ENCODE data around the gene DGKI.

Gene DGKI

DNA sequence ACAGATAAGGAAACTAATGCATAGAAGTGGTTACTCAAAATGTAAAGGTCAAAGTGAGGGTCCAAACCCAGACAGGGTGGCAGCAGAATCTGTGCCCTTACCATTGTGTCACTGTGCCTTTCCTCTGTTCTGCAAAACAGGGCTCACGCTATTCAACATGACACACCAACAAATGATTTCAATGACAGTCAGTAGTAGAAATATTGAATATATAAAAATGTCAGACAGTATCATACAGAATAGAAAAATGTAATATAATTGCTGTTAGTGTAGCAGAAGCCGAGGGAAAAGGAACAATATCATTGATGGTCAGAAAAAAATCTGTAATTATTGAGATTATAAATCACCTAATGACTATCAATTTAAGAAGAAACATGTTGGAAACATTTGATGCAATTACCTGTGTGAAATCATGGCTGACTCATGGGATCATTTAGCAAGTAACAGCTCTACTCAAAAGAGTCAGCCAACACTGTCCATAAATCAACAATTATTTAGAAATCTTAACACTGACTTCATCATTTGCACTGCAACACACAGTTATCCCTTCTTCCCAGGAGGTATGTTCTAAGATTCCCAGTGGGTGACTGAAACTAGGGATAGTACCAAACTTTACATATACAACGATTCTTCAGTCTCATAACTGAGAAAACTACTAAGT, 198.7 kb downstream of the DGKI start:
- TF ChIP-seq, protein P1, sequence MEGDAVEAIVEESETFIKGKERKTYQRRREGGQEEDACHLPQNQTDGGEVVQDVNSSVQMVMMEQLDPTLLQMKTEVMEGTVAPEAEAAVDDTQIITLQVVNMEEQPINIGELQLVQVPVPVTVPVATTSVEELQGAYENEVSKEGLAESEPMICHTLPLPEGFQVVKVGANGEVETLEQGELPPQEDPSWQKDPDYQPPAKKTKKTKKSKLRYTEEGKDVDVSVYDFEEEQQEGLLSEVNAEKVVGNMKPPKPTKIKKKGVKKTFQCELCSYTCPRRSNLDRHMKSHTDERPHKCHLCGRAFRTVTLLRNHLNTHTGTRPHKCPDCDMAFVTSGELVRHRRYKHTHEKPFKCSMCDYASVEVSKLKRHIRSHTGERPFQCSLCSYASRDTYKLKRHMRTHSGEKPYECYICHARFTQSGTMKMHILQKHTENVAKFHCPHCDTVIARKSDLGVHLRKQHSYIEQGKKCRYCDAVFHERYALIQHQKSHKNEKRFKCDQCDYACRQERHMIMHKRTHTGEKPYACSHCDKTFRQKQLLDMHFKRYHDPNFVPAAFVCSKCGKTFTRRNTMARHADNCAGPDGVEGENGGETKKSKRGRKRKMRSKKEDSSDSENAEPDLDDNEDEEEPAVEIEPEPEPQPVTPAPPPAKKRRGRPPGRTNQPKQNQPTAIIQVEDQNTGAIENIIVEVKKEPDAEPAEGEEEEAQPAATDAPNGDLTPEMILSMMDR (IDR thresholded peaks at IDR 0.05; ENCODE audit: low read depth, low read length): no peak
- no peak overlapping the region for H3K4me3 ChIP-seq (ENCODE audit: low read depth, low read length)

DNA sequence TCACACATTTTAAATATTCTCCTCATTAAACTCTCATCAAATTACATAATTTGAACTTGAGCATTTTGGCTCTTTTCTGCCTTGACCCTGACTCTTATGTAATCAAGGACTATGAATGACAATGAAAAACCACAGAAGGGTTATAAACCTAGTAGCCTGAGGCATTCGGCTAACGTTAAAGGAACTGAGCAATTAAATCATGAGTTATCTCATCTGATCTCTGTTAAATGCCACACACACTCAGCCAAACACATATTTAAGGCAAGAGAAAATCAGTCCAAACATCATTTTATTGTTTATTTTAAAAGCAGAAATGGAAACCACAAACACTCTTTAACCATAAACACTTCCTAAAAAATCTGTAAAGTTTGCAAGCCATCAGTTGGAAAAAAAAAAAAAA, 204.3 kb downstream of the DGKI start:
- TF ChIP-seq, protein P1 (IDR thresholded peaks at IDR 0.05; ENCODE audit: low read depth, low read length): no peak
- no peak overlapping the region for H3K4me3 ChIP-seq (ENCODE audit: low read depth, low read length)

DNA sequence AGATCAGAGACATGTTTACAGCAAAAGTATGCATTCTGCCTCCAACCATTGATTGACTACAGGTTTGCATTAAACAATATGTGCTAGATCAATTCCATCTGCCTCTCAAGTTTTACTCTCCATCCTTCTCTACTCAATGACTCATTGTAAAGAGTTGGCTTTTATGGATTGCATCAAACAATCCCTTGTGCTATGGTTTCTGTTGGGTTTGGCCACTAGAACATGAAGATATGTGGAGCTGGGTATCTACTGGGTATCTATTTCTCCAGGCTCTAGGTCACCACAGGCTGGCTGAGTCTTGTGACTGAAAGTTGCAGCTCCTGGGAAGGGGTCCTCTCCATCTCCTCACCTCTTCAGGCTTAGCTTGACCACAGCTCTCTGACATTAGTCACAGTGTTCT, 204.7 kb downstream of the DGKI start:
- TF ChIP-seq, protein P1 (IDR thresholded peaks at IDR 0.05; ENCODE audit: low read depth, low read length): no peak
- H3K4me3 ChIP-seq (ENCODE audit: low read depth, low read length): no peak overlapping the region

DNA sequence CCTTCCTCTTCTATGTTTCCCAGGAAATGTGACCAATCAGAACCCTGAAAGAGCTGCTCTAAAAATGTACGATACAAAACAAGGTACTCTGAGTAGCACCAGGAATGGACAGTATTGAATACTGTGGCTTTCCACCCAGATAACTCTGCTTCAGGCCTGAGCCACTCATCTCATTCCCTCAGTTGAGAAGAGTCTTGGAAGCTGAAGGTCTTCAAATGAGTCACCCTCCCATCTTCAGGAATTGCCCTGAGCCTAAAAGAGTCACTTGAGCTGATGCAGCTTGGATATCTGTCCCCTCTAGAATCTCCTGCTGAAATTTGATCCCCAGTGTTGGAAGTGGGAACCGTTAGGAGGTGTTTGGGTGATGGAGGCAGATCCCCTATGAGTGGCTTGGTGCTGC, 210.4 kb downstream of the DGKI start:
- TF ChIP-seq, protein P1 (IDR thresholded peaks at IDR 0.05; ENCODE audit: low read depth, low read length): no peak
- no peak overlapping the region for H3K4me3 ChIP-seq (ENCODE audit: low read depth, low read length)

DNA sequence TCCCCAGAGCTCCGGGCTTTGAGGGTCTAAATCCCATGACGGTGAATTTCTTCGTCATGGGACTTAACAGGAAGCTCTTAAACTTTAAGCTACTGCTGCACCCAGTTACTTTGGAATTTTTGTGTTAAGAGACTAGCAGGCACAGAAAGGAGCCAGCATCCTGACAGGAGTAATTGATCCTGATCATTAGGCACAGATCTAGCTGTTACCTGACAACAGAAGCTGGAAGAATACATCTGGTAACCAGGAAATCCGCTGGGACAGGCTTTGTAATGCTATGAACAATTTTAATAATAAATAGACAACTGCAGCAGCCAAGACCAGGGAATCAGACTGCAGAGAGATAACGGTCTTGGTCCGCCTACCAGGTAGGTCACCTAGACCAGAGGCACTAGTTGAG, 210.9 kb downstream of the DGKI start:
- TF ChIP-seq, protein P1 (IDR thresholded peaks at IDR 0.05; ENCODE audit: low read depth, low read length): no peak
- no peak overlapping the region for H3K4me3 ChIP-seq (ENCODE audit: low read depth, low read length)

DNA sequence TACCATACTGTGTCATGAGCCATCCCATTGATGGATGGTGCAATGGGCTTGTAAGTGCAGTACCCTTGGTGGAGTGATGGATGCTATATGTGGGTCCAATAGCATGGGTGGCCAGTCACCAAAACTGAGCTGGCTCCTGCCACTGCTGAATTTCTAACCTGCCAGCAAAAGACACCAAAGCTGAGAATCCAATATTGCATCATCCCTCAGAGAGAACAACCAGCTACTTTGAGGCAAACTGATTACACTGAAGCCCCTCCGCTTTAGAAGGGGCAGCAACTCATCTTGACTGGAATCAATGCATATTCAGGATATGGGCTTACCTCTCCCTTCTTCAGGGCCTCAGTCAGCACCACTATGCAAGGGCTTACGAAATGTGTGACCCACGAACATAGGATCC, 211.6 kb downstream of the DGKI start:
- TF ChIP-seq, protein P1 (IDR thresholded peaks at IDR 0.05; ENCODE audit: low read depth, low read length): no peak
- H3K4me3 ChIP-seq (ENCODE audit: low read depth, low read length): no peak overlapping the region

DNA sequence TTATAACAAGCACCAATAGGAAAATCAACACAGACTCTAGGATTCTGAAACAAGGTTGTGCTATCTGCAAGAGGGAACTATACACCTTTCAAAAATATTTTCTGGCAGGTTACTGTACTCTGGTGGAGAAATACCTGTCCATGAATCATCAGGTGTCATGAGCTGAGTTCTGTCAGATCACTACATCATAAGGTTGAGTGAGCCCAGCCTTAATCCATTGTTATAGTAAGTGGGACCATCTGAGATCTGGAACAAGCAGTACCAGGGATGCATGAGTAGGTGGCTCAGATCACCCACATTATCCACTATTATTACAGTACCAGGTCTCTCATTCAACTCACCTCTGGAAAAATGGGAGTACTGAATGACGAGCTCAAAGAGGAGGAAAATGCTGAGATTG, 212.4 kb downstream of the DGKI start:
- TF ChIP-seq, protein P1 (IDR thresholded peaks at IDR 0.05; ENCODE audit: low read depth, low read length): no peak
- no peak overlapping the region for H3K4me3 ChIP-seq (ENCODE audit: low read depth, low read length)
